H9 (cell line): Measurements from ENCODE around the gene TMEM150B. TPM values are rescaled to one million over a fixed set of nuclear protein-coding genes. Genes with fewer than 3 reads are reported as not detected.

Source experiments
- DNase-seq: peaks from one replicate; pipeline ENCODE4 v3.0.0-alpha.2; 2017
- H2AFZ ChIP-seq: one replicate; pipeline ENCODE4 v1.6.1; 2013; ENCODE audit warnings: mild to moderate bottlenecking, low read length, control low read depth, moderate library complexity
- H2AK5ac ChIP-seq: 2 replicates; pipeline ENCODE4 v1.6.1; 2013; ENCODE audit warnings: low read length, control low read depth, mixed read lengths; ENCODE audit not compliant: insufficient read length
- H2BK120ac ChIP-seq: one replicate; pipeline ENCODE4 v1.6.1; 2013; ENCODE audit warnings: low read depth, mild to moderate bottlenecking, low read length, control low read depth, inconsistent platforms; ENCODE audit not compliant: poor library complexity, severe bottlenecking
- H2BK12ac ChIP-seq: 2 replicates; pipeline ENCODE4 v1.6.1; 2013; ENCODE audit warnings: low read length, control low read depth, mixed read lengths, low read depth; ENCODE audit not compliant: insufficient read length
- H2BK15ac ChIP-seq: 2 replicates; pipeline ENCODE4 v1.6.1; 2013; ENCODE audit warnings: low read depth, low read length, control low read depth
- H2BK20ac ChIP-seq: one replicate; pipeline ENCODE4 v1.6.1; 2013; ENCODE audit warnings: low read depth, mild to moderate bottlenecking, low read length, control low read depth, inconsistent platforms; ENCODE audit not compliant: poor library complexity, severe bottlenecking
- H2BK5ac ChIP-seq: 2 replicates; pipeline ENCODE4 v1.6.1; 2013; ENCODE audit warnings: low read length, control low read depth, mixed read lengths; ENCODE audit not compliant: insufficient read length
- H3K14ac ChIP-seq: 2 replicates; pipeline ENCODE4 v1.6.1; 2013; ENCODE audit warnings: low read length, control low read depth; ENCODE audit not compliant: insufficient read depth
- H3K18ac ChIP-seq: 2 replicates; pipeline ENCODE4 v1.6.1; 2013; ENCODE audit warnings: low read depth, mild to moderate bottlenecking, mixed read lengths, low read length, control low read depth; ENCODE audit not compliant: insufficient read length
- H3K23ac ChIP-seq: 2 replicates; pipeline ENCODE4 v1.6.1; 2013; ENCODE audit warnings: low read length, control low read depth, mixed read lengths, low read depth; ENCODE audit not compliant: insufficient read length
- H3K23me2 ChIP-seq: 2 replicates; pipeline ENCODE4 v1.6.1; 2013; ENCODE audit warnings: low read depth, mild to moderate bottlenecking, mixed read lengths, low read length, control low read depth; ENCODE audit not compliant: insufficient read length, poor library complexity, severe bottlenecking
- H3K27ac ChIP-seq: 2 replicates; pipeline ENCODE4 v1.5.1; 2013; ENCODE audit warnings: low read length, control low read depth, mixed read lengths, low read depth; ENCODE audit not compliant: insufficient read length
- H3K27me3 ChIP-seq: 2 replicates; pipeline ENCODE4 v1.6.1; 2013; ENCODE audit warnings: low read length, control low read depth, inconsistent platforms; ENCODE audit not compliant: insufficient read depth
- H3K4ac ChIP-seq: 2 replicates; pipeline ENCODE4 v1.6.1; 2013; ENCODE audit warnings: low read depth, mild to moderate bottlenecking, control low read depth, inconsistent platforms, low read length, moderate library complexity
- H3K4me1 ChIP-seq: 2 replicates; pipeline ENCODE4 v1.6.1; 2013; ENCODE audit warnings: low read length, control low read depth, inconsistent platforms; ENCODE audit not compliant: insufficient read depth
- H3K4me2 ChIP-seq: 2 replicates; pipeline ENCODE4 v1.6.1; 2013; ENCODE audit warnings: low read length, control low read depth, mixed read lengths; ENCODE audit not compliant: insufficient read length, insufficient read depth
- H3K56ac ChIP-seq: 2 replicates; pipeline ENCODE4 v1.6.1; 2013; ENCODE audit warnings: low read depth, mild to moderate bottlenecking, mixed read lengths, low read length, control low read depth; ENCODE audit not compliant: insufficient read length
- H3K79me1 ChIP-seq: 2 replicates; pipeline ENCODE4 v1.6.1; 2013; ENCODE audit warnings: low read depth, mild to moderate bottlenecking, moderate library complexity, low read length, control low read depth, inconsistent platforms; ENCODE audit not compliant: insufficient read depth, poor library complexity, severe bottlenecking
- H3K79me2 ChIP-seq: 2 replicates; pipeline ENCODE4 v1.6.1; 2013; ENCODE audit warnings: low read length, control low read depth, inconsistent platforms; ENCODE audit not compliant: insufficient read depth
- H3K9ac ChIP-seq: 2 replicates; pipeline ENCODE4 v1.6.1; 2013; ENCODE audit warnings: low read length, control low read depth, mixed read lengths; ENCODE audit not compliant: insufficient read length; ENCODE audit errors: extremely low read depth
- H3K9me3 ChIP-seq: one replicate; pipeline ENCODE4 v1.6.1; 2013; ENCODE audit warnings: low read depth, low read length, inconsistent platforms; ENCODE audit not compliant: control insufficient read depth
- H3T11ph ChIP-seq: one replicate; pipeline ENCODE4 v1.6.1; 2013; ENCODE audit warnings: mild to moderate bottlenecking, low read length, control low read depth, inconsistent platforms
- H4K20me1 ChIP-seq: one replicate; pipeline ENCODE4 v1.6.1; 2013; ENCODE audit not compliant: control insufficient read depth, insufficient read length, insufficient read depth
- H4K5ac ChIP-seq: 2 replicates; pipeline ENCODE4 v1.6.1; 2013; ENCODE audit warnings: low read depth, mild to moderate bottlenecking, mixed read lengths, low read length, control low read depth; ENCODE audit not compliant: insufficient read length
- H4K8ac ChIP-seq: replicated peaks from 2 replicates; pipeline ENCODE4 v1.6.1; 2013; ENCODE audit warnings: low read length, control low read depth, mixed read lengths, low read depth; ENCODE audit not compliant: insufficient read length
- H4K91ac ChIP-seq: 2 replicates; pipeline ENCODE4 v1.6.1; 2013; ENCODE audit warnings: low read depth, mild to moderate bottlenecking, moderate library complexity, mixed read lengths, low read length, control low read depth; ENCODE audit not compliant: insufficient read length
- H3K27ac Mint-ChIP-seq, 3 experiments: 2 replicates in 2 of 3; 3 replicates in 1 of 3; pipeline ENCODE4 v1.8.0; 2020 to 2021; ENCODE audit warnings: mixed read lengths in 3 of 3, mild to moderate bottlenecking in 1 of 3, moderate library complexity in 1 of 3
- H3K27me3 Mint-ChIP-seq: 2 replicates; pipeline ENCODE4 v1.8.0; 2021; ENCODE audit warnings: low read depth, mild to moderate bottlenecking, moderate library complexity, mixed read lengths
- H3K36me3 Mint-ChIP-seq, 3 experiments: 2 replicates in 2 of 3; 3 replicates in 1 of 3; pipeline ENCODE4 v1.8.0; 2020 to 2021; ENCODE audit warnings: low read depth in 3 of 3, mixed read lengths in 3 of 3; ENCODE audit not compliant: insufficient read depth in 1 of 3
- H3K4me1 Mint-ChIP-seq, 2 experiments: 2 replicates each; pipeline ENCODE4 v1.8.0; 2020; ENCODE audit warnings: mixed read lengths in 2 of 2
- H3K4me3 Mint-ChIP-seq, 2 experiments: 2 replicates in 1 of 2; 3 replicates in 1 of 2; pipeline ENCODE4 v1.8.0; 2020 to 2021; ENCODE audit warnings: mild to moderate bottlenecking in 2 of 2, mixed read lengths in 2 of 2, moderate library complexity in 1 of 2
- H3K9me3 Mint-ChIP-seq, 2 experiments: 2 replicates in 1 of 2; 3 replicates in 1 of 2; pipeline ENCODE4 v1.8.0; 2020; ENCODE audit warnings: mild to moderate bottlenecking in 2 of 2, mixed read lengths in 2 of 2, moderate library complexity in 1 of 2
- WGBS: extraction: QIAGEN DNeasy Blood & Tissue Kit; methylation state at CpG from one replicate; pipeline ENCODE4 v1.1.7; 2013; ENCODE audit warnings: missing lambda C conversion rate, low lambda C conversion rate, mixed read lengths; ENCODE audit not compliant: insufficient read length; ENCODE audit errors: extremely low coverage; 5-methylcytosine and 5-hydroxymethylcytosine counted together
- total RNA-seq: library from RNA; stranded (reverse); gene quantifications from 2 replicates; pipeline ENCODE4 v1.2.1, GENCODE V29; 2021
- TF ChIP-seq, protein P1 (sequence below): fragments of 200-600 bp; sonication (generic); conservative IDR thresholded peaks from 3 replicates; pipeline ENCODE4 v1.8.0; 2021; ENCODE audit warnings: antibody characterized with exemption, mild to moderate bottlenecking

Gene TMEM150B
- total RNA-seq, 1 experiment from 2014 or later, result 0.63 TPM

DNA sequence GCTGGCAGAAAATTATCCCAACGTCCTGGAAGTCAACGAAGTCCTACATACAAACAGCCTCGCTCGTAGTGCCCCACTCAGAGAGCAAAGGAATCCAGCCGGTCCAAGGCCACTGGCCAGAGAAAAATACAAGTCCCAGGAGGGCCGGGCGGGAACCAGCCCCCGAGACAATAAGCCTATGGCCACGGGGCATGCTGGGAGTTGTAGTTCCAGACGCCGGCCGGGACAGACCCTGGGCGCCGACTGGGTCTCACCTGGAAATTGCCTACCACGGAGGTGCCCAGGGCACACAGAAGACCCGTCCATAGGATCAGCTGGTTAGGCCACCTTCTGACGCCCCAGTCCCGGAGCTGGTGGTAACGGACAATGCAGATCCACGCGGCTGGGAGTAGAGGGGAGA, 5.4 kb downstream of the TMEM150B start:
- no peak overlapping the region for H3K4ac ChIP-seq
- no peak overlapping the region for H4K8ac ChIP-seq
- Mint-ChIP-seq H3K27me3 (peaks cover 23% of the 10 kb centered on the region), H3K27ac (0 out of 7 replicates have a peak overlapping the region, but pooled peaks of 1 of the 3 experiments have one; percentile 64), H3K4me3 (peak overlapping the region; percentile 61 to 81), H3K9me3 (no peaks in the 10 kb centered on the region; a peak in 1 of 5 replicates), H3K36me3 (no peaks in the 10 kb centered on the region), H3K4me1 (peaks cover 21 to 36% of the 10 kb centered on the region in 2 experiments)
- no peak overlapping the region for H2AK5ac ChIP-seq
- no peak overlapping the region for H3K9ac ChIP-seq
- no peak overlapping the region for H3K23ac ChIP-seq
- H3K23me2 ChIP-seq, result no peaks in the 10 kb centered on the region
- H3K4me1 ChIP-seq, result no peaks in the 10 kb centered on the region
- TF ChIP-seq, protein P1, sequence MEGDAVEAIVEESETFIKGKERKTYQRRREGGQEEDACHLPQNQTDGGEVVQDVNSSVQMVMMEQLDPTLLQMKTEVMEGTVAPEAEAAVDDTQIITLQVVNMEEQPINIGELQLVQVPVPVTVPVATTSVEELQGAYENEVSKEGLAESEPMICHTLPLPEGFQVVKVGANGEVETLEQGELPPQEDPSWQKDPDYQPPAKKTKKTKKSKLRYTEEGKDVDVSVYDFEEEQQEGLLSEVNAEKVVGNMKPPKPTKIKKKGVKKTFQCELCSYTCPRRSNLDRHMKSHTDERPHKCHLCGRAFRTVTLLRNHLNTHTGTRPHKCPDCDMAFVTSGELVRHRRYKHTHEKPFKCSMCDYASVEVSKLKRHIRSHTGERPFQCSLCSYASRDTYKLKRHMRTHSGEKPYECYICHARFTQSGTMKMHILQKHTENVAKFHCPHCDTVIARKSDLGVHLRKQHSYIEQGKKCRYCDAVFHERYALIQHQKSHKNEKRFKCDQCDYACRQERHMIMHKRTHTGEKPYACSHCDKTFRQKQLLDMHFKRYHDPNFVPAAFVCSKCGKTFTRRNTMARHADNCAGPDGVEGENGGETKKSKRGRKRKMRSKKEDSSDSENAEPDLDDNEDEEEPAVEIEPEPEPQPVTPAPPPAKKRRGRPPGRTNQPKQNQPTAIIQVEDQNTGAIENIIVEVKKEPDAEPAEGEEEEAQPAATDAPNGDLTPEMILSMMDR, result no peak
- no peak overlapping the region for H3K56ac ChIP-seq
- H4K20me1 ChIP-seq, result no peaks in the 10 kb centered on the region
- H3T11ph ChIP-seq, result no peak overlapping the region
- H3K4me2 ChIP-seq, result peak overlapping the region; percentile 64
- H4K91ac ChIP-seq, result no peak overlapping the region
- H2BK5ac ChIP-seq, result no peak overlapping the region
- H3K79me1 ChIP-seq, result no peaks in the 10 kb centered on the region
- H3K14ac ChIP-seq, result peak overlapping the region; percentile 64; the same call in 1 of the 2 replicates
- no peak overlapping the region for H3K27ac ChIP-seq
- H3K9me3 ChIP-seq, result no peaks in the 10 kb centered on the region
- no peak overlapping the region for H4K5ac ChIP-seq
- H3K18ac ChIP-seq, result peak overlapping the region; percentile 43
- no peak overlapping the region for H2BK12ac ChIP-seq
- no peaks in the 10 kb centered on the region for H3K79me2 ChIP-seq
- WGBS, result no CpG with 5 or more reads among the region's 21 CpGs
- H3K27me3 ChIP-seq, result no peaks in the 10 kb centered on the region; the same call in 1 of the 2 replicates
- H2BK15ac ChIP-seq, result no peak overlapping the region
- H2BK20ac ChIP-seq, result no peak overlapping the region
- no peak overlapping the region for H2BK120ac ChIP-seq
- peak overlapping the region; percentile 88 for H2AFZ ChIP-seq
- DNase-seq, result peak; percentile 92
